Measurements from ENCODE around the gene RAB25.

- no peak for TF ChIP-seq EZH2 (IDR thresholded peaks at IDR 0.05)
- TF ChIP-seq POLR2AphosphoS5 (IDR thresholded peaks at IDR 0.05; ENCODE audit: borderline replicate concordance, low read depth, low read length): no peak
Measured at GRCh38 chr1:156055281-156056048, 5.5 kb upstream of the RAB25 start.
